Breast epithelium (tissue), 4 donors: ENCODE data around the gene NUP205. TPM values are rescaled to one million over a fixed set of nuclear protein-coding genes. Genes with fewer than 3 reads are reported as not detected.
"Not testable (repeated sequence)": the region's sequence is repeated elsewhere in the genome, so short reads cannot be mapped to it uniquely, and the experiment has no call there.

Experiments used
- DNase-seq, 2 donors: peaks; one replicate each; pipeline ENCODE4 v3.0.0-alpha.2; 2019; ENCODE audit warnings: low spot score in 2 of 2
- H3K27ac ChIP-seq, 2 donors: fragments of 200-600 bp; sonication (generic) in 1 of 2; one replicate each; pipeline ENCODE4 v1.5.1; 2016 to 2019; ENCODE audit warnings: mild to moderate bottlenecking in 1 of 2
- H3K27me3 ChIP-seq, 2 donors: fragments of 200-600 bp; sonication (generic) in 1 of 2; one replicate each; pipeline versions ENCODE4 v1.5.1 to v1.6.0; 2017 to 2019; ENCODE audit warnings: control low read depth in 1 of 2, mild to moderate bottlenecking in 1 of 2
- H3K36me3 ChIP-seq: fragments of 200-600 bp; one replicate; pipeline ENCODE4 v1.5.1; 2019
- H3K4me1 ChIP-seq, 2 donors: fragments of 200-600 bp; sonication (generic); one replicate each; pipeline ENCODE4 v1.5.1; 2016 to 2019; ENCODE audit warnings: control low read depth in 1 of 2
- H3K4me3 ChIP-seq, 3 donors: fragments of 200-600 bp; sonication (generic); 1 replicate in 2 of 3; 2 replicates in 1 of 3; pipeline ENCODE4 v1.5.1; 2016 to 2019; ENCODE audit warnings: mild to moderate bottlenecking in 3 of 3, moderate library complexity in 2 of 3
- H3K9me3 ChIP-seq, 2 donors: fragments of 200-600 bp; sonication (generic) in 1 of 2; one replicate each; pipeline ENCODE4 v1.5.1; 2016 to 2019; ENCODE audit warnings: control low read depth in 1 of 2
- CTCF ChIP-seq, 3 donors: fragments of 450-650 bp; IDR thresholded peaks; one replicate each; pipeline ENCODE4 v1.5.1; 2016 to 2017; ENCODE audit warnings: antibody characterized with exemption in 3 of 3, mild to moderate bottlenecking in 3 of 3, moderate library complexity in 3 of 3
- POLR2A ChIP-seq: fragments of 450-650 bp; IDR thresholded peaks from one replicate; pipeline ENCODE4 v1.6.1; 2016; ENCODE audit warnings: antibody characterized with exemption, mild to moderate bottlenecking, moderate library complexity
- POLR2AphosphoS5 ChIP-seq, 3 donors: sonication (generic); formaldehyde crosslinking; IDR thresholded peaks; one replicate each; pipeline ENCODE4 v1.6.1; 2017; ENCODE audit warnings: antibody characterized with exemption in 3 of 3
- intact Hi-C: fragments of 100-400 bp; cut with DNase I; formaldehyde crosslinking; loops from one replicate; pipeline ENCODE4 v1.15.1; 2023; ENCODE audit warnings: low total_unique reads
- total RNA-seq, 3 donors: library from RNA; depleted of rRNA; stranded (reverse); fragments of >200 nt; gene quantifications; one replicate each; pipeline ENCODE4 v1.1.0, GENCODE V29; 2016

Gene NUP205
- total RNA-seq, 3 donors from 2014 or later, result 22.6 to 49.6 (median 44.6) TPM

- Histone ChIP-seq H3K4me3 (no peak overlapping the region), H3K27me3 (no peaks in the 10 kb centered on the region), H3K27ac (no peak overlapping the region), H3K9me3 (no peaks in the 10 kb centered on the region), H3K4me1 (peaks cover 0 to 7% of the 10 kb centered on the region in 2 donors), H3K36me3 (no peaks in the 10 kb centered on the region)
- no peak for DNase-seq
- no peak for TF ChIP-seq POLR2A
- no peak for TF ChIP-seq POLR2AphosphoS5 (IDR thresholded peaks at IDR 0.05)
- no peak for TF ChIP-seq CTCF (IDR thresholded peaks at IDR 0.05)
- intact Hi-C loops, result no loop called here
Measured at GRCh38 chr7:135685306-135686084, 127.8 kb downstream of the NUP205 start.

- Histone ChIP-seq H3K4me1 (peaks cover 0 to 7% of the 10 kb centered on the region in 2 donors), H3K27me3 (no peaks in the 10 kb centered on the region), H3K9me3 (no peaks in the 10 kb centered on the region), H3K27ac (no peak overlapping the region), H3K36me3 (no peaks in the 10 kb centered on the region), H3K4me3 (no peak overlapping the region)
- intact Hi-C loops, result no loop called here
- TF ChIP-seq POLR2A (no peak), CTCF (IDR thresholded peaks at IDR 0.05) (no peak), POLR2AphosphoS5 (IDR thresholded peaks at IDR 0.05) (no peak)
- DNase-seq, result no peak
Measured at GRCh38 chr7:135687466-135687865, 129.7 kb downstream of the NUP205 start.

GRCh38 chr7:135690566-135690965 lies 132.8 kb downstream of the NUP205 start:
- Histone ChIP-seq H3K27me3 (no peaks in the 10 kb centered on the region), H3K4me1 (no peaks in the 10 kb centered on the region), H3K9me3 (no peaks in the 10 kb centered on the region), H3K27ac (no peak overlapping the region), H3K36me3 (no peaks in the 10 kb centered on the region), H3K4me3 (no peak overlapping the region)
- TF ChIP-seq POLR2AphosphoS5 (IDR thresholded peaks at IDR 0.05), result no peak
- TF ChIP-seq POLR2A, result no peak
- TF ChIP-seq CTCF (IDR thresholded peaks at IDR 0.05), result no peak
- intact Hi-C loops, result no loop called here
- no peak for DNase-seq

- no peak overlapping the region for H3K27ac ChIP-seq
- no peaks in the 10 kb centered on the region for H3K36me3 ChIP-seq
- H3K9me3 ChIP-seq, result no peaks in the 10 kb centered on the region
- H3K27me3 ChIP-seq, result no peaks in the 10 kb centered on the region
- no peak for DNase-seq
- intact Hi-C loops, result loop anchor here (2.0 kb wide), 1 partner anchor 73 kb away; no protein-coding TSS in a partner anchor
- no peak overlapping the region for H3K4me3 ChIP-seq
- no peaks in the 10 kb centered on the region for H3K4me1 ChIP-seq
- TF ChIP-seq POLR2A, result no peak
- TF ChIP-seq CTCF (IDR thresholded peaks at IDR 0.05), result no peak
- TF ChIP-seq POLR2AphosphoS5 (IDR thresholded peaks at IDR 0.05), result no peak
Measured at GRCh38 chr7:135692055-135692454, 134.3 kb downstream of the NUP205 start.

- H3K27me3 ChIP-seq, H3K9me3 ChIP-seq, H3K36me3 ChIP-seq, H3K4me3 ChIP-seq, H3K4me1 ChIP-seq, DNase-seq, H3K27ac ChIP-seq: not testable (repeated sequence)
- intact Hi-C loops, result loop anchor here (2.0 kb wide), 1 partner anchor 74 kb away; no protein-coding TSS in a partner anchor
Measured at GRCh38 chr7:135692606-135693005, 134.9 kb downstream of the NUP205 start.
